ENCODE results near the gene PTMA. TPM values are rescaled to one million over a fixed set of nuclear protein-coding genes. Genes with fewer than 3 reads are reported as not detected.

The PTMA gene
- total and polyA plus RNA-seq, 9 of the 15 experiments (the other 6 are each of a cell fraction or from before 2014, with no cell fraction given): 429 to 2,322 (median 1,578) TPM

- TF ChIP-seq NR4A1 (CRISPR knock-in tag; IDR thresholded peaks at IDR 0.05) (no peak), NR4A1 (tag; IDR thresholded peaks at IDR 0.05) (no peak)
Observed at GRCh38 chr2:231722721-231723307, 14.5 kb downstream of the PTMA start (continued).

GRCh38 chr2:231725476-231725875 lies 17.2 kb downstream of the PTMA start:
- ATAC-seq (no peak), FAIRE-seq (no peak), DNase-seq (ENCODE audit: extremely low read depth in 1 of 4, low spot score in 3 of 4) (no peak)
- H3K9me1 ChIP-seq (ENCODE audit: control insufficient read depth, insufficient read depth, low read length): no peaks in the 10 kb centered on the region
- no peaks in the 10 kb centered on the region for H3K36me3 ChIP-seq (ENCODE audit: control insufficient read depth, insufficient read depth, low read length)
- ChIA-PET CTCF (ENCODE audit: low intra/inter-chr PET ratio) (no interaction called here), POLR2A (interaction anchor here (0.6 to 1.8 kb wide), 3 partner anchors 10 to 24 kb away, joined by 3 to 6 read pairs (median 5); no protein-coding TSS in a partner anchor)
- no peak overlapping the region for H3K4me3 ChIP-seq
- H4K20me1 ChIP-seq (replicated peaks; ENCODE audit: control insufficient read depth, insufficient read depth, low read length): no peaks in the 10 kb centered on the region
- H3K79me2 ChIP-seq (ENCODE audit: control insufficient read depth, insufficient read depth, low read length): no peaks in the 10 kb centered on the region
- TF ChIP-seq CBX2 (IDR thresholded peaks at IDR 0.05; ENCODE audit: insufficient read depth, low read length, poor library complexity, severe bottlenecking) (peak; percentile 70), PBX2 (CRISPR knock-in tag; IDR thresholded peaks at IDR 0.05; ENCODE audit: low read depth) (no peak), PBX2 (tag; conservative IDR thresholded peaks at IDR 0.05; ENCODE audit: low read depth) (no peak), ZFP36 (IDR thresholded peaks at IDR 0.05; ENCODE audit: low read depth, low read length, partially characterized antibody) (peak; percentile 41), CBX8 (IDR thresholded peaks at IDR 0.05; ENCODE audit: borderline replicate concordance, extremely low read depth, low read depth, low read length, poor library complexity, severe bottlenecking) (peak; percentile 70), ZNF12 (CRISPR knock-in tag; IDR thresholded peaks at IDR 0.05) (no peak), RBM25 (IDR thresholded peaks at IDR 0.05; ENCODE audit: low read depth, low read length, severe bottlenecking) (no peak), PRPF4 (IDR thresholded peaks at IDR 0.05; ENCODE audit: insufficient read depth, low read depth, low read length, poor library complexity, severe bottlenecking) (no peak)
- no peak overlapping the region for H3K9ac ChIP-seq (ENCODE audit: insufficient read depth in 1 of 2, low read depth in 2 of 2, low read length in 2 of 2)
- no TSS peak for BruUV-seq (replicated peaks)
- H3K27me3 ChIP-seq (ENCODE audit: control insufficient read depth in 2 of 2, insufficient read depth in 2 of 2, low read length in 2 of 2): peaks cover 7 to 17% of the 10 kb centered on the region in 2 experiments; a peak in 4 of 5 replicates
- H3K4me2 ChIP-seq (ENCODE audit: insufficient read depth, low read length): no peak overlapping the region
- WGBS (ENCODE audit: insufficient coverage, low coverage, missing lambda C conversion rate): 42% methylated on average over 10 of the region's 10 CpGs
- H3K27ac ChIP-seq (ENCODE audit: extremely low read depth, low read depth, low read length): no peak overlapping the region
- in situ Hi-C loops (cut with MboI): no loop called here
- no peak overlapping the region for H2AFZ ChIP-seq (ENCODE audit: low read depth, low read length)
- H3K4me1 ChIP-seq (replicated peaks in 1 of 2; ENCODE audit: control insufficient read depth in 2 of 2, insufficient read depth in 2 of 2, low read length in 2 of 2): no peaks in the 10 kb centered on the region
- intact Hi-C loops (cut with micrococcal nuclease): no loop called here
- no peaks in the 10 kb centered on the region for H3K9me3 ChIP-seq (replicated peaks; ENCODE audit: control insufficient read depth, insufficient read depth, low read depth, low read length)

Data from K562 (cell line).